ENCODE results near the gene TEAD4.
"Not testable (repeated sequence)": the region's sequence is repeated elsewhere in the genome, so short reads cannot be mapped to it uniquely, and the experiment has no call there.

The TEAD4 gene

GRCh38 chr12:3054374-3054773 is 95.2 kb downstream of the TEAD4 start:
- FAIRE-seq = no peak

- FAIRE-seq = no peak
Measured at GRCh38 chr12:3055026-3055703, 96.0 kb downstream of the TEAD4 start.

- FAIRE-seq = no peak
Measured at GRCh38 chr12:3055704-3056467, 96.7 kb downstream of the TEAD4 start.

- no peak for FAIRE-seq
Measured at GRCh38 chr12:3061059-3061458, 101.9 kb downstream of the TEAD4 start.

- FAIRE-seq = no peak
Measured at GRCh38 chr12:3061501-3062215, 102.5 kb downstream of the TEAD4 start.

GRCh38 chr12:3065300-3065699 is 106.1 kb downstream of the TEAD4 start:
- FAIRE-seq = no peak

- not testable (repeated sequence) for FAIRE-seq
Measured at GRCh38 chr12:3065846-3066245, 106.6 kb downstream of the TEAD4 start.

GRCh38 chr12:3069714-3070113 is 110.5 kb downstream of the TEAD4 start:
- FAIRE-seq = no peak

GRCh38 chr12:3071107-3071506 is 111.9 kb downstream of the TEAD4 start:
- no peak for FAIRE-seq

GRCh38 chr12:3071710-3072109 is 112.5 kb downstream of the TEAD4 start:
- no peak for FAIRE-seq

GRCh38 chr12:3073438-3074250 is 114.4 kb downstream of the TEAD4 start:
- peak; percentile 87 for FAIRE-seq

GRCh38 chr12:3075315-3075714 is 116.1 kb downstream of the TEAD4 start:
- no peak for FAIRE-seq

- no peak for FAIRE-seq
Measured at GRCh38 chr12:3076730-3077571, 117.8 kb downstream of the TEAD4 start, which contains the start of gene TSPAN9. TSPAN9 (plus strand) TSS chr12:3077379; CDS start chr12:3201194, 123,815 bp downstream.

- no peak for FAIRE-seq
Measured at GRCh38 chr12:3077572-3078081, 118.4 kb downstream of the TEAD4 start.

- FAIRE-seq = no peak
Measured at GRCh38 chr12:3078086-3078820, 119.1 kb downstream of the TEAD4 start.

- FAIRE-seq = no peak
Measured at GRCh38 chr12:3081091-3081490, 121.9 kb downstream of the TEAD4 start.

GRCh38 chr12:3081886-3082285 is 122.7 kb downstream of the TEAD4 start:
- FAIRE-seq = no peak

- no peak for FAIRE-seq
Measured at GRCh38 chr12:3083241-3083920, 124.2 kb downstream of the TEAD4 start.

- no peak for FAIRE-seq
Measured at GRCh38 chr12:3083921-3084347, 124.7 kb downstream of the TEAD4 start.

GRCh38 chr12:3084742-3085141 is 125.5 kb downstream of the TEAD4 start:
- FAIRE-seq = no peak
